ENCODE measurements around the gene MGST2. TPM values are rescaled to one million over a fixed set of nuclear protein-coding genes. Genes with fewer than 3 reads are reported as not detected.

The MGST2 gene
- total RNA-seq, 1 experiment from 2014 or later, result 81.8 TPM

- no peak for DNase-seq
- BruUV-seq (replicated peaks), result no TSS peak
- intact Hi-C loops (cut with micrococcal nuclease; ENCODE audit: unreplicated experiment), result no loop called here
- H3K4me2 ChIP-seq, result no peak overlapping the region
- TF ChIP-seq CTCF (conservative IDR thresholded peaks at IDR 0.05) (no peak), EZH2 (IDR thresholded peaks at IDR 0.05; ENCODE audit: low read depth) (no peak)
- H2AFZ ChIP-seq, result no peak overlapping the region
- H3K4me1 ChIP-seq (replicated peaks; ENCODE audit: insufficient read depth), result no peaks in the 10 kb centered on the region
- ChIA-PET CTCF (no interaction called here), POLR2A (ENCODE audit: unreplicated experiment) (no interaction called here)
- no peaks in the 10 kb centered on the region for H3K9me2 ChIP-seq (ENCODE audit: insufficient read depth)
- no peaks in the 10 kb centered on the region for H3K79me2 ChIP-seq (ENCODE audit: low read depth)
- H3K9me3 ChIP-seq (ENCODE audit: insufficient read depth, low read depth), result no peaks in the 10 kb centered on the region
- H3K4me3 ChIP-seq, result no peak overlapping the region
- no peaks in the 10 kb centered on the region for H3K27me3 ChIP-seq (ENCODE audit: insufficient read depth, low read depth)
- no peaks in the 10 kb centered on the region for H3K36me3 ChIP-seq (ENCODE audit: low read depth)
- no peaks in the 10 kb centered on the region for H4K20me1 ChIP-seq (ENCODE audit: insufficient read depth)
- H3F3A ChIP-seq (ENCODE audit: insufficient read depth, low read depth), result no peaks in the 10 kb centered on the region
- no peak overlapping the region for H3K27ac ChIP-seq
Measured at GRCh38 chr4:139700568-139700967, 34.9 kb downstream of the MGST2 start.

DNA sequence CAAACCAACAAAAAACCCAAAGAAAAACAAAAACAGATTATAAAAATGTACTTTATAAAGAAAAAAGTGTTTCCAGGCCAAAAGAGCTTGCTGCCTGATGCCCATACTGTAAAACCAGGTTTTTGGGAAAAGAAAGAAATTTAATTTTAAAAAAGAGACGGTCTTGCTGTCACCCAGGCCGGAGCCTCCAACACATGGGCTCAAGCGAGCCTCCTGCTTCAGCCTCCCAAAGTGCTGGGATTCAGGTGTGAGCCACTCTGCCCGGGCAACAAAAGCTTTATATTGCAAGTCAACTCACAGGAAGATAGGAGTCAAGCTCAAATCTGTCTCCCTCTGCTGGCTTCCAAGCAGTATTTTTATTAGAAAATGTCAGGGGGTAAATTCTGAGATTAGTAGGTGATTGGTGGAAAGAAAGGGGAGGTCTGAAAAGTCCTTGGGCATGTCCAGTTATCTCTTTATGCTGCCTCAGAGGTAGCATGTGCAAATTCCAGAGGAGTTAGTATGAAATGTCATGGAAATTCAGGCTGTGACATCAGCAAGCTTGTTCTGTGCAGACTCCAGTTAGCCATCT, 39.4 kb downstream of the MGST2 start:
- CTCF ChIA-PET, result interaction anchor here (0.6 kb wide), 2 partner anchors 50 to 60 kb away, joined by 6 to 7 read pairs; no protein-coding TSS in a partner anchor
- Histone ChIP-seq H3K27me3 (ENCODE audit: insufficient read depth, low read depth) (no peaks in the 10 kb centered on the region), H4K20me1 (ENCODE audit: insufficient read depth) (no peaks in the 10 kb centered on the region), H3K4me3 (no peak overlapping the region), H3K27ac (no peak overlapping the region), H3K4me2 (no peak overlapping the region), H3K9me2 (ENCODE audit: insufficient read depth) (no peaks in the 10 kb centered on the region), H3K36me3 (ENCODE audit: low read depth) (no peaks in the 10 kb centered on the region), H3K4me1 (replicated peaks; ENCODE audit: insufficient read depth) (no peaks in the 10 kb centered on the region), H3K79me2 (ENCODE audit: low read depth) (no peaks in the 10 kb centered on the region), H3F3A (ENCODE audit: insufficient read depth, low read depth) (no peaks in the 10 kb centered on the region), H3K9me3 (ENCODE audit: insufficient read depth, low read depth) (no peaks in the 10 kb centered on the region), H2AFZ (no peak overlapping the region)
- no TSS peak for BruUV-seq (replicated peaks)
- POLR2A ChIA-PET (ENCODE audit: unreplicated experiment), result interaction anchor here (0.7 kb wide), 1 partner anchor 258 kb away, joined by 4 read pairs; no protein-coding TSS in a partner anchor
- DNase-seq, result no peak
- TF ChIP-seq EZH2 (IDR thresholded peaks at IDR 0.05; ENCODE audit: low read depth) (no peak), CTCF (conservative IDR thresholded peaks at IDR 0.05) (no peak)
- intact Hi-C loops (cut with micrococcal nuclease; ENCODE audit: unreplicated experiment), result no loop called here

GRCh38 chr4:139709660-139710059, 44.0 kb downstream of the MGST2 start:
- BruUV-seq (replicated peaks), result no TSS peak
- Histone ChIP-seq H2AFZ (no peak overlapping the region), H3K4me2 (no peak overlapping the region), H3K27ac (no peak overlapping the region), H3K79me2 (ENCODE audit: low read depth) (no peaks in the 10 kb centered on the region), H3F3A (ENCODE audit: insufficient read depth, low read depth) (no peaks in the 10 kb centered on the region), H3K4me1 (replicated peaks; ENCODE audit: insufficient read depth) (no peaks in the 10 kb centered on the region), H3K36me3 (ENCODE audit: low read depth) (no peaks in the 10 kb centered on the region), H3K9me3 (ENCODE audit: insufficient read depth, low read depth) (no peaks in the 10 kb centered on the region), H3K27me3 (ENCODE audit: insufficient read depth, low read depth) (no peaks in the 10 kb centered on the region), H4K20me1 (ENCODE audit: insufficient read depth) (no peaks in the 10 kb centered on the region), H3K9me2 (ENCODE audit: insufficient read depth) (no peaks in the 10 kb centered on the region), H3K4me3 (no peak overlapping the region)
- intact Hi-C loops (cut with micrococcal nuclease; ENCODE audit: unreplicated experiment), result no loop called here
- TF ChIP-seq EZH2 (IDR thresholded peaks at IDR 0.05; ENCODE audit: low read depth) (no peak), CTCF (conservative IDR thresholded peaks at IDR 0.05) (no peak)
- ChIA-PET CTCF (interaction anchor here (0.6 kb wide), 2 partner anchors 502 to 784 kb away, joined by 3 to 7 read pairs; no protein-coding TSS in a partner anchor), POLR2A (ENCODE audit: unreplicated experiment) (no interaction called here)
- no peak for DNase-seq
